RWPE2 (cell line): ENCODE measurements around the gene TSPYL6.

Source experiments
- ATAC-seq: fragments of 200-7000 bp; cut with Tn5 transposase; 3 replicates; pipeline ENCODE4 v1.9.1; 2021; ENCODE audit warnings: low read depth
- DNase-seq: peaks from one replicate; pipeline ENCODE4 v3.0.0-alpha.2; 2020; ENCODE audit warnings: low spot score
- H3K27ac ChIP-seq: fragments of 450-650 bp; 2 replicates; pipeline ENCODE4 v1.5.1; 2017; ENCODE audit warnings: mild to moderate bottlenecking; ENCODE audit not compliant: poor library complexity, severe bottlenecking
- H3K27me3 ChIP-seq: fragments of 250-450 bp; sonication (Bioruptor Pico); 2 replicates; pipeline ENCODE4 v1.5.1; 2021; ENCODE audit warnings: mild to moderate bottlenecking, moderate library complexity; ENCODE audit not compliant: insufficient read depth, poor library complexity, severe bottlenecking
- H3K36me3 ChIP-seq: fragments of 250-450 bp; sonication (Bioruptor Pico); 2 replicates; pipeline ENCODE4 v1.5.1; 2020; ENCODE audit warnings: low read depth, mild to moderate bottlenecking, moderate library complexity
- H3K4me1 ChIP-seq: fragments of 250-450 bp; sonication (Bioruptor Pico); 2 replicates; pipeline ENCODE4 v1.5.1; 2021; ENCODE audit warnings: mild to moderate bottlenecking, moderate library complexity; ENCODE audit not compliant: insufficient read depth, poor library complexity, severe bottlenecking
- H3K4me3 ChIP-seq: fragments of 250-450 bp; sonication (Bioruptor Pico); 2 replicates; pipeline ENCODE4 v1.5.1; 2021; ENCODE audit warnings: mild to moderate bottlenecking, moderate library complexity; ENCODE audit not compliant: severe bottlenecking
- H3K9me3 ChIP-seq: fragments of 250-450 bp; sonication (Bioruptor Pico); 2 replicates; pipeline ENCODE4 v1.5.1; 2021; ENCODE audit warnings: mild to moderate bottlenecking, moderate library complexity; ENCODE audit not compliant: severe bottlenecking
- TF ChIP-seq, protein P1 (sequence below): fragments of 450-650 bp; IDR thresholded peaks from one replicate; pipeline ENCODE4 v1.5.1; 2017; ENCODE audit warnings: mild to moderate bottlenecking, moderate library complexity; ENCODE audit not compliant: poor library complexity, severe bottlenecking

The TSPYL6 gene

DNA sequence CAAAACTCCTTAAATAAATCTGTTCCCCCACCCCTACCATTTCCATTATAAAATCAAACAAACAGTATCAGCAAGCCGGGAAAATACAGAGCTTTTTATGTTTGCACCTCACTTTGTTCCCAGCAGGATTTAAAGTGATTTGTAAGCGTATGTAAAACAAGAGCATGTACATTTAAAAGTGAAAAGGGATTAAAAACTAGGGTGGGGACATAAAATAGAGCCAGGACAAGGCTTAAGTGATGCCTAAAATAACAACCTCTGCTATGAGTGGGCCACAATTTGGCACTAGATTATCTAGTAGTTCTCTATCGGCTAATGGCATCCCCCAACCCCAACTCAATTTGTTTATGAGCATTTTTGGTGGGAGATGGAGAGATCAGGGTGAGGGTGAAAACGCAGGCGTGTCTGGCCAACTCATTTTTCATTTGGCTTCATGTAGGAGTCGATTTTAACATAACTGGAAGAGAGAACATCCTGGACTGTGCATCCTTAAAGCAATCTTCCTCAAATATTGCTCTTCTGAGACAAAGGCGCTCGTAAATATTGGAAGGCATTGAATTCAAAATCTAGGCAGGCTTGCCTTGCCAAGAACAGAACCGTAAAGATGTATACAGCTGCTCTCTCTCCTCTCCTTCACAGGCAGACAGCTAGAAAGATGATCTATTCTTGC, 34.5 kb upstream of the TSPYL6 start:
- H3K4me3 ChIP-seq, result no peak overlapping the region
- TF ChIP-seq, protein P1, sequence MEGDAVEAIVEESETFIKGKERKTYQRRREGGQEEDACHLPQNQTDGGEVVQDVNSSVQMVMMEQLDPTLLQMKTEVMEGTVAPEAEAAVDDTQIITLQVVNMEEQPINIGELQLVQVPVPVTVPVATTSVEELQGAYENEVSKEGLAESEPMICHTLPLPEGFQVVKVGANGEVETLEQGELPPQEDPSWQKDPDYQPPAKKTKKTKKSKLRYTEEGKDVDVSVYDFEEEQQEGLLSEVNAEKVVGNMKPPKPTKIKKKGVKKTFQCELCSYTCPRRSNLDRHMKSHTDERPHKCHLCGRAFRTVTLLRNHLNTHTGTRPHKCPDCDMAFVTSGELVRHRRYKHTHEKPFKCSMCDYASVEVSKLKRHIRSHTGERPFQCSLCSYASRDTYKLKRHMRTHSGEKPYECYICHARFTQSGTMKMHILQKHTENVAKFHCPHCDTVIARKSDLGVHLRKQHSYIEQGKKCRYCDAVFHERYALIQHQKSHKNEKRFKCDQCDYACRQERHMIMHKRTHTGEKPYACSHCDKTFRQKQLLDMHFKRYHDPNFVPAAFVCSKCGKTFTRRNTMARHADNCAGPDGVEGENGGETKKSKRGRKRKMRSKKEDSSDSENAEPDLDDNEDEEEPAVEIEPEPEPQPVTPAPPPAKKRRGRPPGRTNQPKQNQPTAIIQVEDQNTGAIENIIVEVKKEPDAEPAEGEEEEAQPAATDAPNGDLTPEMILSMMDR, result no peak
- no peaks in the 10 kb centered on the region for H3K4me1 ChIP-seq
- no peaks in the 10 kb centered on the region for H3K9me3 ChIP-seq
- ATAC-seq (no peak), DNase-seq (no peak)
- no peak overlapping the region for H3K27ac ChIP-seq
- H3K36me3 ChIP-seq, result no peaks in the 10 kb centered on the region
- no peaks in the 10 kb centered on the region for H3K27me3 ChIP-seq

GRCh38 chr2:54289917-54290316, 33.9 kb upstream of the TSPYL6 start:
- no peak overlapping the region for H3K4me3 ChIP-seq
- no peaks in the 10 kb centered on the region for H3K27me3 ChIP-seq
- no peak overlapping the region for H3K27ac ChIP-seq
- no peaks in the 10 kb centered on the region for H3K4me1 ChIP-seq
- TF ChIP-seq, protein P1, result no peak
- DNase-seq (no peak), ATAC-seq (no peak)
- no peaks in the 10 kb centered on the region for H3K36me3 ChIP-seq
- no peaks in the 10 kb centered on the region for H3K9me3 ChIP-seq

GRCh38 chr2:54287532-54287931, 31.5 kb upstream of the TSPYL6 start:
- TF ChIP-seq, protein P1, result no peak
- Histone ChIP-seq H3K27ac (no peak overlapping the region), H3K4me1 (no peaks in the 10 kb centered on the region), H3K9me3 (no peaks in the 10 kb centered on the region), H3K4me3 (no peak overlapping the region), H3K27me3 (no peaks in the 10 kb centered on the region), H3K36me3 (no peaks in the 10 kb centered on the region)
- ATAC-seq, result no peak
- DNase-seq, result no peak

- H3K27me3 ChIP-seq, result no peaks in the 10 kb centered on the region
- no peak for DNase-seq
- H3K27ac ChIP-seq, result no peak overlapping the region
- TF ChIP-seq, protein P1, result no peak
- ATAC-seq, result no peak
- H3K36me3 ChIP-seq, result no peaks in the 10 kb centered on the region
- H3K4me3 ChIP-seq, result no peak overlapping the region
- H3K4me1 ChIP-seq, result no peaks in the 10 kb centered on the region
- no peaks in the 10 kb centered on the region for H3K9me3 ChIP-seq
These were observed 29.4 kb upstream of the TSPYL6 start for GRCh38 chr2:54285451-54285850.

DNA sequence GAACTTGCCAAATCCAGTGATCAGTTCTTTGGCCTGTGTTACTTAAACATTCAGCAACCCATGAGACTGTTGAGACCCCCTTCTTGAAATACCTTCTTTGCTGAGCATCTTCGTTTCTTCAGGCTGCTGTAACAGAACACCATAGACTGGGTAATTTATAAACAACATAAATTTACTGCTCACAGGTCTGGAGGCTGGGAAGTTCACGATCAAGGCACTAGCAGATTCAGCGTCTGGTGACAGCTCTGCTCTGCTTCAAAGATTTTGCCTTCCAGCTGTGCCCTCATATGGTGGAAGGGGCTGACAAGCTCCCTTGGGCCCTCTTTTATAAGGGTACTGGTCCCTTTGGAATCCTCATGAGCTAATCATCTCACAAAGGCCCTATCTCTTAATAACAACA, 28.8 kb upstream of the TSPYL6 start:
- no peak for ATAC-seq
- no peak overlapping the region for H3K4me3 ChIP-seq

More for the DNA sequence above, 28.8 kb upstream of the TSPYL6 start:
- TF ChIP-seq, protein P1, result no peak
- DNase-seq, result no peak
- H3K9me3 ChIP-seq, result no peaks in the 10 kb centered on the region
- no peaks in the 10 kb centered on the region for H3K4me1 ChIP-seq
- H3K27me3 ChIP-seq, result no peaks in the 10 kb centered on the region
- H3K27ac ChIP-seq, result no peak overlapping the region
- no peaks in the 10 kb centered on the region for H3K36me3 ChIP-seq
